ENCODE results near the gene GRID2.

Gene GRID2

DNA sequence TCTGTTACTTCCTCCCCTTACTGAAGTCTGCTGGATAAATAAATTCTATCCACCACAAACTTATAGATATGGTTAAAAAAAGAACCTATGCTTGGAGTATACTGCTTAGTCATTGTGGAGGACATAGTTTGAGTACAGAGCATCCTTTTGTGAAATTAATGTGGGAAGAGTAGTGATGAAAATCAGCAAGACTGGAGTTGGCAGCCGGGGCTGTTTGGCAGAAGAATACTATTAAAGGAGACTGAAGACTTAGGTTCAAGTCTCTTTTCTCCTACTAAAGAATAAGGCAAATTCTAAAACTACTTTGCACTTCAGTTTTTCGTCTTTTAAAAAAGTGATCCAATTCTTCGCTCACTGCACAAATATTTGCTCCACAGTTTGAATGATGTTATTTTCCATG lies 1198.2 kb downstream of the GRID2 start:
- no peak overlapping the region for H3K27ac Mint-ChIP-seq
- no peaks in the 10 kb centered on the region for H3K27me3 Mint-ChIP-seq
- no peaks in the 10 kb centered on the region for H3K4me1 Mint-ChIP-seq
- H3K9me3 Mint-ChIP-seq: peaks cover 0 to 11% of the 10 kb centered on the region in 2 donors
- no peak for DNase-seq
- no peak overlapping the region for H3K4me3 Mint-ChIP-seq
- ATAC-seq: no peak

DNA sequence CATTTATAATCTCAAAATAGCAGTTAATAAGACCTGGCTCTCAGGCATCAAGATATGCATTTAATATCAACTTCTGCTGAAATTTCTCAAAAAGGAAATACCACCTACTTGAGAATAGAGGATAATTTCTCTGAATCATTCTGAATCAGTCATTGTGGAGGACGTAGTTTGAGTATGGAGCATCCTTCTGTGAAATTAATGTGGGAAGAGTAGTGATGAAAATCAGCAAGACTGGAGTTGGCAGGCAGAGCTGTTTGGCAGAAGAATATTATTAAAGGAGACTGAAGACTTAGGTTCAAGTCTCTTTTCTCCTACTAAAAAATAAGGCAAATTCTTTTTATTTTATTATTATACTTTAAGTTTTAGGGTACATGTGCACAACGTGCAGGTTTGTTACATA lies 1199.2 kb downstream of the GRID2 start:
- H3K27ac Mint-ChIP-seq: no peak overlapping the region
- H3K4me1 Mint-ChIP-seq: no peaks in the 10 kb centered on the region
- no peaks in the 10 kb centered on the region for H3K27me3 Mint-ChIP-seq
- DNase-seq (no peak), ATAC-seq (no peak)
- H3K4me3 Mint-ChIP-seq: no peak overlapping the region
- peaks cover 0 to 11% of the 10 kb centered on the region in 2 donors for H3K9me3 Mint-ChIP-seq

DNA sequence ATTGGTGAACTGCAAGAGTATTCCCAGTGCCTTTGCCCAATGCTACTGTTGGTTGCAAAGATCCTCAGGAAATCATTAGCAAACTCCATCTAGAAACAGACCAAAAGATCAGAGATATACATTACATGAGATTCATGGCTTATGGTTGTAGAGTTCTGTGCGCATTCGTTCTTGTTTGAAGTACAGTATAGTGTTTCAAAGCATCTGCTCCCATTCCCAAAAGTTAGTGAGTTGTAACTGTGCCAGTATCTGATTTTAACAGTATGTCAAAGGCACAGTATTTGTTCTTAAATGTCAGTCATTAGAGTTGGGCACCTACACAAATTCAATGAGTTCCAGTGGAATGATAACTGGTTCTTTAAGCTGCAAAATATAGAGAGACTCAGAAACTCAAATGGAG lies 1210.1 kb downstream of the GRID2 start:
- Mint-ChIP-seq H3K4me3 (no peak overlapping the region), H3K4me1 (no peaks in the 10 kb centered on the region), H3K27me3 (no peaks in the 10 kb centered on the region), H3K27ac (no peak overlapping the region), H3K9me3 (no peaks in the 10 kb centered on the region)
- no peak for ATAC-seq
- DNase-seq: no peak

DNA sequence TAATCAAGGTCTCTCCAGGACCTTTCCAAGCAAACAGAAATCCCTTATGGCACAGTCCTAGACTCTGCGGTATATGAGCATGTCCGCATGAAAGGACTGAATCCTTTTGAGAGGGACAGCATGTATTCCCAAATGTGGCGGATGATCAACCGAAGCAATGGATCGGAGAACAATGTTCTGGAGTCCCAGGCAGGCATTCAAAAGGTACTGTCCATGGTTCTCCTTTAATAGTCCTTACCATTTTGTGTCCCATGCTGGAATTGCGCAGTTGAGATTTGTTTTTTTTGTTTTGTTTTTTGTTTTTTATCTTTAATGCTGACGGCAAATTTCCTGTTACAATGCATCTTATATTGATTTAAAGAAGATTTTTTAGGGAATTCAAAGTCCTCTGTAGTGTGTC lies 1211.4 kb downstream of the GRID2 start:
- H3K4me3 Mint-ChIP-seq: no peak overlapping the region
- no peaks in the 10 kb centered on the region for H3K9me3 Mint-ChIP-seq
- no peak overlapping the region for H3K27ac Mint-ChIP-seq
- H3K27me3 Mint-ChIP-seq: no peaks in the 10 kb centered on the region
- ATAC-seq: no peak
- H3K4me1 Mint-ChIP-seq: no peaks in the 10 kb centered on the region
- no peak for DNase-seq

DNA sequence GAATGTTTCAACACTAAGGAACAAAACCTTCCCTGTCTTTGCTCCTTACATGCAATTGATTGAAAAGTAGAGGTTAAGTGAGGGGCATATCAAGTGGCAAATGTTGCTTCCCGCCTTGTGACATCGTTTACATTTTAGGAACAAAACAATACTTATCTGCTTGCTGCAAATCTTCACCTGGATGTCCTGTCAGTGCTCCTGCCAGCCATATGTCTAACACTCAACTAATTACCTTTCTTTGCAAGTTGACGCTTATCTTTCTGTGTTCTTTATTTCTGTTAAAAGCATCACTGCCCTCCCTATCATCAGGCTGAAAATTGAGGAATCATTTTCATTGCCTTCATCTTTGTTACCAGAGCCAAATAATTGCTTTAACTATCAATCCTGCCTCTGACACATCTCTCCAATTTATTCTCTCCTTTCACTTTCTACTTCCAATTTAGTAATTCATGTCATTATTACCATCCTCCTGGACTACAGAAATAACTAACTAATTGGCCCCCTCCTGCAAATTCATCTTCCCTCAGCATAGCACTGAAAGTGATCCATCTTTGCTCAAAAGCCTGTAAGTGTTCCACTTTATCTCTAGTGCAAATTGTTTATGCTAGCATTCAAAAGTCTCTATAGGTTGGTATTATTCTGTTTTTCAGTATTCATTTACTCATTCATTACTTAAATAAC lies 1226.1 kb downstream of the GRID2 start:
- Mint-ChIP-seq H3K4me3 (no peak overlapping the region), H3K27me3 (no peaks in the 10 kb centered on the region), H3K9me3 (peaks cover 0 to 24% of the 10 kb centered on the region in 2 donors), H3K27ac (no peak overlapping the region), H3K4me1 (no peaks in the 10 kb centered on the region)
- ATAC-seq (no peak), DNase-seq (no peak)

DNA sequence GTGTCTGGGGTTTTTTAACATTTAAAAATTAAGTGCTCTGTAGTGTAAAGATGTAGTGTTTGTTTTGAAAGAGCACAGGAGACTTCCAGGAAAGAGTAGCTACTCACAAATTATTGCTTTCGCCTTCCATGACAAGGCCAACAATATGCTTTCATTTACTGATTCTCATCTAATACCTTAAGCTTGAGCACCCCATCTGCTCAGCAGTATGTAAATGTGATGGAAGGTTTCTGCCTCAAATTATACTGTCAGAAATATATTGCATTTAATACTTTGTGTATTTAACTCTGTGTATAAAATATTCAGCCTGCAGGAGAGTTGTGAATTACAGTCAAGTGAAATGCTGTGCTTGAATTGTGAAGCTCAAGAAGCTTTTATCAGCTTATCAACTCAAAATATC lies 1228.5 kb downstream of the GRID2 start:
- Mint-ChIP-seq H3K4me1 (no peaks in the 10 kb centered on the region), H3K27ac (no peak overlapping the region), H3K4me3 (no peak overlapping the region), H3K9me3 (peaks cover 0 to 23% of the 10 kb centered on the region in 2 donors), H3K27me3 (no peaks in the 10 kb centered on the region)
- no peak for ATAC-seq
- DNase-seq: no peak

DNA sequence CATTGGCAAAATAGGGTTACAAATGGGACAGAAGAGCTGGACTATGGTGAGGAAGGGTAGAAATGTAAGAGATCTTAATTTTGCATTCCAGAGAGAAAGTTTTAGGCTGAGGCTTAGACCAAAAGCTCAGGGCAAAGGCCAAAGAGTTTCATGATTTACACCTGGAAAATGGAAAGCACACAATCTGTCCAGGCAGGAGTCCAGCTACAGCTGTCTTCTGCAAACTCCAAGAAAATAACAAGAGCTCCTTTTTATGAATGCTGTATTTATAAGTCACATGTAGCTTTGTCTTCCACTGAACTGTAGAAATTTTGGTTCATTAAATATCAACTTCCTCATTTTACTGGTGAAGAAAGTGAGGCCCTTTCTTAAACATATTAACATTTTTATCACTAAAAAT lies 1236.8 kb downstream of the GRID2 start:
- Mint-ChIP-seq H3K4me1 (no peaks in the 10 kb centered on the region), H3K27me3 (no peaks in the 10 kb centered on the region), H3K4me3 (no peak overlapping the region), H3K9me3 (no peaks in the 10 kb centered on the region), H3K27ac (no peak overlapping the region)
- no peak for ATAC-seq
- DNase-seq: no peak

DNA sequence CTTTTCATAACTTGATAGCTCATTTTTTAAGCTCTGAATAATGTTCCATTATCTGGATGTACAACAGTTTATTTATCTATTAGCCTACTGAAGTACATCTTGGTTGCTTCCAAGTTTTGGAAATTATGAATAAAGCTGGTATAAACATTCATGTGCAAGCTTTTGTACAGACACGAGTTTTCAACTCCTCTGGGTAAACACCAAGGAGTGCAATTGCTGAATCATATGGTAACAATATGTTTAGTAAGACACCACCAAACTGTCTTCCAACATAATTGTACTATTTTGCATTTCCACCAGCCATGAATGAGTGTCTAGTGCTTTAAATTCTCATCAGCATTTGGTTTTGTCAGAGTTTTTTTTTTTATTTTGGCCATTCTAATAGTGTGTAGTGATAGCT lies 1258.1 kb downstream of the GRID2 start:
- H3K4me1 Mint-ChIP-seq: no peaks in the 10 kb centered on the region
- H3K27ac Mint-ChIP-seq: no peak overlapping the region
- H3K9me3 Mint-ChIP-seq: peaks cover 10 to 13% of the 10 kb centered on the region in 2 donors
- H3K4me3 Mint-ChIP-seq: no peak overlapping the region
- DNase-seq (no peak), ATAC-seq (no peak)
- no peaks in the 10 kb centered on the region for H3K27me3 Mint-ChIP-seq

DNA sequence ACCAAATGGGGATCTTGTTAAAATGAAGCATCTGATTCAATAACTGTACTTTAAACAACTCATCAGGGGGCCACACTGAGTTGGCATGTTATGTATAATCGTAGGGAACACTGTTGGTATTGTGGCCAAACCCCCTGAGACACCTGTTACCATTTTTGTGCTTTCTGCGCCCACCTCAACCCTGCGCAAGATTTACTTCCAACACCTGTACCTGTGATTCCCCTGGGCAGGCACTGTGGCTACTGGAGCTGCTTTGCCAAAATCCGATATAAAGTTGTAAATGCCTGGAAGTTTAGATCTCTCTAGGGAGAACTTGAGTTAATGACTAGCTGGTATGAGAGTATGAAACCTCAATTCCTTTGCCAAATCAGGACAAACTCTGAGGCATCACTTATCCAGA lies 1265.0 kb downstream of the GRID2 start:
- Mint-ChIP-seq H3K4me1 (no peaks in the 10 kb centered on the region), H3K27me3 (no peaks in the 10 kb centered on the region), H3K9me3 (peaks cover 0 to 8% of the 10 kb centered on the region in 2 donors), H3K4me3 (no peak overlapping the region), H3K27ac (no peak overlapping the region)
- no peak for DNase-seq
- no peak for ATAC-seq

DNA sequence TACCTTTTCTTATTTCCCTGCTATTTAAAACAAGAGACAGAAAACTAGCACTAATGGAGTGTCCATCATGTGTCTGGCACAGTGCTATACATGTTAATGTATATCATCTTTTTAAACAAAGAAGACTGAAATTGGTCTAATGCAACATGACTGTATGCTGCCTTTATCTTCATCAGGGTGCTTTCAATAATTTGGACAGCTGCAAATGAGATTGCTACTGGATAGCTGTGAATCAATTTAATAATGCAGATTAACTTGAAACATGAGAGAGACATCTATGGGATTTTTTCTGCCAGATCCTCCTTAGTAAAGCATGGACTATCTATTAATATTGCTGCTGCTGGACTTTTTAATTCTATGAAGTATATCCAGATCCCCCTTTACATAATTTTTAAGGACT lies 1269.5 kb downstream of the GRID2 start:
- DNase-seq (no peak), ATAC-seq (no peak)
- H3K27me3 Mint-ChIP-seq: no peaks in the 10 kb centered on the region
- H3K9me3 Mint-ChIP-seq: peaks cover 6 to 8% of the 10 kb centered on the region in 2 donors
- no peak overlapping the region for H3K4me3 Mint-ChIP-seq
- H3K27ac Mint-ChIP-seq: no peak overlapping the region
- H3K4me1 Mint-ChIP-seq: no peaks in the 10 kb centered on the region

DNA sequence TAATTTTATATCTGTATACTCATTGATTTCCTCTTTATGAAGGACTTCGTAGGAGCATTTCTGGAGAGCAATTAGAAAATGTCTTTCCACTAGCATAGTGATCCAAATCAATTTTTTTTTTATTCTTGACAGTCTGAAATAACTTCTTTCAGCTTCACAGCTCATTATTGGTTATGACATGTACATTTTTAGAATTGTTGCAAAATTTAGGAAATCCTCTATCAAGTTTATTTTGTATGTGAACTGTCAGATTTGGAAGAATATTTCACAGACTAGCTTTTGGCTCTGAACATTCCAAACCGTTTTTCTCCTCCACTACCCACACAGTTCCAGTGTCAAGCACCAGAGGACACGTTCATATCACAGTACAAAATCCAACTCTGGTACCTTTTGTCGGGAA lies 1275.2 kb downstream of the GRID2 start:
- DNase-seq (no peak), ATAC-seq (no peak)
- Mint-ChIP-seq H3K27me3 (no peaks in the 10 kb centered on the region), H3K4me3 (no peak overlapping the region), H3K27ac (no peak overlapping the region), H3K9me3 (peaks cover 5 to 13% of the 10 kb centered on the region in 2 donors), H3K4me1 (no peaks in the 10 kb centered on the region)

DNA sequence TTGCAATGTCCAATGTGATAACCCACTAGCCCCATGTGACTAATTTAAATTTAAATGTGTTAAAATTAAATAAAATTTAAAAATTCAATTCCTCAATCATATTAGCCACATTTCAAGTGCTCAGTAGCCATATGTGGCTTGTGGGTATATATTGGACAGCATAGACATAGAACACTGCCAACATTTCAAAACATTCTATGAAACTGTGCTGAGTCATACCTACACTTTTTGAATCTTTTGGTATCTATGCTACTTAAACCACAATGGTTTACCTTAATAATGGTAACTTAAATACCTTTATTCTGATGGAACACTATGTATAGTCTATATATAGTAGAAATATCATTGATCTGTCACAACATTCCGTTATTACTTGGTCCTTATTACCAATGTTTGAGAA lies 1301.4 kb downstream of the GRID2 start:
- DNase-seq (no peak), ATAC-seq (no peak)
- Mint-ChIP-seq H3K4me1 (no peaks in the 10 kb centered on the region), H3K27ac (no peak overlapping the region), H3K9me3 (peaks cover 14 to 16% of the 10 kb centered on the region in 2 donors), H3K27me3 (no peaks in the 10 kb centered on the region), H3K4me3 (no peak overlapping the region)

DNA sequence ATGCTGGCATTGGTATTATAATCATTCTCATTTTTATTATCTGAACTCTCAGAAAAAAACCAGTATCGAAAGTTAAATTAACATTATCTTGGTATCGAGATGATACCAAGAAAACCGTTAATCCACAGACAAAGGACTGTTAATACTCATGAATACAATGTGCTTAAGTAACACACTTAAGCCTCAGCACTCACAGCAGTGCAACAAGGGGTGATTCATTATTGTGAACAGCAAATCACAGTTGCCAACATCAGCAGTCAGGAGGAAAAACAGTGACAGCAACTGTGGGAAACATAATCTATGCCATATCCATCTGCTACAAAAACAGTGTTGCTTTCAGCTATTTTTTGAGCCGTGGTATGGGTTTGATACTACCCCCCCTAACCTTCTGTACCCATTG lies 1313.8 kb downstream of the GRID2 start:
- Mint-ChIP-seq H3K27me3 (no peaks in the 10 kb centered on the region), H3K4me1 (no peaks in the 10 kb centered on the region), H3K27ac (no peak overlapping the region), H3K4me3 (no peak overlapping the region), H3K9me3 (peaks cover 0 to 4% of the 10 kb centered on the region in 2 donors)
- DNase-seq (no peak), ATAC-seq (no peak)

DNA sequence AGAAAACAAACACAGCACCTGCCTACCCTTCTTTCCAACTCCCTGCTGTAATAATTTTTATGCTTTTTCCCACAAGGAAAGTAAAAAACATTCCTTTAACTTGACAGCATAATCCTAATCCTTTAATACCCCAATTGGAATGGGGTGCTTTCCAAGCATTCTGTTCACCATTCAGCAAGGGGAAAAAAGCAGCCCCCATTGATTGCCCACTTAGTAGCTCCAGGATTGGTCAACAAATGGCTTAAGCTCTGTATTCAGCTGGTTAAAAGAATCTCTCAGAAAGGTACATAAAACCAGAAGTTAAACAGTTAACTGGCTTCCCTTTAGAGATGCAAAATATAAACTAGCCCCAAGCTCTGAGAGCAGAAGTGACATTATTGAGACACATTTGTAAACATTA lies 1330.0 kb downstream of the GRID2 start:
- DNase-seq (no peak), ATAC-seq (no peak)
- no peak overlapping the region for H3K4me3 Mint-ChIP-seq
- no peak overlapping the region for H3K27ac Mint-ChIP-seq
- H3K4me1 Mint-ChIP-seq: no peaks in the 10 kb centered on the region
- H3K9me3 Mint-ChIP-seq: peaks cover 0 to 15% of the 10 kb centered on the region in 2 donors
- H3K27me3 Mint-ChIP-seq: no peaks in the 10 kb centered on the region

DNA sequence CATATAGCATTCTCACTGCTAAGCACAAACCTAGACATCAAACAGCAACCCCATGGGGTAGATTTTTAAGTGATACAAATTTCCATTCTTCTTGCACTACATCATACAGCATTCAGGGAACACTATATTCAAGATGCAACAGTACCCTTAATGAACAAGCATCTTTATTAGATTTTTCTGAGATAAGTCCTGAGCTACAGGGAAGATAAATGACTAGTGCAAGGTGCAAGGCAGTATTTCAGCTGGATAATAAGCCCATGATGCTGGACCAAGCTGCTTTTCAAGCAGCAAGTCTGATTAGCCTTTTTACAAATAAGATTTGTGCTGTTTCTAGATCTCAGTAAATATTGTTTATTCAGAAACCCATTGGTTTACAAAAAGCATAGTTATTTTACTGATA lies 1332.2 kb downstream of the GRID2 start:
- H3K27ac Mint-ChIP-seq: no peak overlapping the region
- H3K4me1 Mint-ChIP-seq: no peaks in the 10 kb centered on the region
- peaks cover 0 to 15% of the 10 kb centered on the region in 2 donors for H3K9me3 Mint-ChIP-seq
- no peak overlapping the region for H3K4me3 Mint-ChIP-seq
- H3K27me3 Mint-ChIP-seq: no peaks in the 10 kb centered on the region
- no peak for DNase-seq
- ATAC-seq: no peak

DNA sequence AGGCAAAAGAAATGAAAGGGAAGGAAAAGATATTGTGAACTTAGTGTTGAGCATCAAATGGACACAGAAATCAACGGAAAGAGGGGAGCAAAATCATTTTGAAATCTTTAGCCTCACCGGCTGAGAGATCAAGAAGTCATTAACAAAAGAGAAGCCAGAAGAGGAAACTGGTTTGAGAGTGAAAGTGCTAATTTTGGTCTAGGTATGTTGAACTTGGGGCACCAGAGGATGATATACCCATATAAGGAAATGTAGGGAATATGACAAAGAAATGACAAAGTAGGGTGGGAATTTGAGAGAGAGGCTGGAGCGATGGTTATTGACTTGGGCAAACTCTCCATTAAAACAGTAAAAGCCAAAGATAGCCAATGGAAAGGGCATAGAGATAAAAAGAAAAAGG lies 1341.4 kb downstream of the GRID2 start:
- Mint-ChIP-seq H3K4me3 (no peak overlapping the region), H3K27ac (no peak overlapping the region), H3K27me3 (no peaks in the 10 kb centered on the region), H3K9me3 (no peaks in the 10 kb centered on the region), H3K4me1 (no peaks in the 10 kb centered on the region)
- ATAC-seq: no peak
- DNase-seq: no peak

DNA sequence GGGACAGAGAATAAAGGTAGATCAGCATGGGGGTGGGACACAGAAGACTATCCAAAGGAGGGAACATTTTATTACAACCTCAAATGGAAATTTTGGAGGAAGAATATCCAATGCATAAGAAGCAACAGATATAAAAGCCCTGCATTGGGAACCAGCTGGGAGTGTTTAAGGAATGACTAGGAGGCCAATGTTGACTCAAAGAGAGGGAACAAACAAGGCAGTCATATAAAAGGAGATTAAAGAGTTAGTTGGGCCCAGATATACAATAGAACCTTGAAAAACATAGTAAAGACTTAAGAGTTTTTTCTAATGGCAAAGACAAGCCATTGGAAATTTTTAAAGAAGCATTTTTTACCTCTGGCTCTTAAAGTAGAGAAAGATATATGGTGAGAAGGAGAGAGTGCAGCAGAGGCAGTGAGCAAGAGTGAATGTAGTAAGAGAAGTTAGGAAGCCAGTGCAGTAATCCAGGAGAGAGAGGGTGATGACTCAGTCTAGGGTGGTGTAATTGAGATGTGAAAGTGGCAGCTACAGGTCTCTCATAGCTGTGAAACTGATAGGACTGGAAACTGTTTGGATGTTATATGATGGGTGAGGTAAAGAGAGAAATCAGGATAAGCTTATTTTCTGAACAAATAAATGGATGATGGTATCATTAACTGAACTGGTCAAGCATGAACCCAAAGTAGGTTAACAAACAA lies 1342.6 kb downstream of the GRID2 start:
- no peaks in the 10 kb centered on the region for H3K4me1 Mint-ChIP-seq
- ATAC-seq (no peak), DNase-seq (no peak)
- no peak overlapping the region for H3K27ac Mint-ChIP-seq
- H3K4me3 Mint-ChIP-seq: no peak overlapping the region
- no peaks in the 10 kb centered on the region for H3K27me3 Mint-ChIP-seq
- no peaks in the 10 kb centered on the region for H3K9me3 Mint-ChIP-seq
